ENCODE measurements around the gene NOX5.
A peak's percentile ranks its signal among the peaks of the same experiment; 100 is the strongest.

Gene NOX5

DNA sequence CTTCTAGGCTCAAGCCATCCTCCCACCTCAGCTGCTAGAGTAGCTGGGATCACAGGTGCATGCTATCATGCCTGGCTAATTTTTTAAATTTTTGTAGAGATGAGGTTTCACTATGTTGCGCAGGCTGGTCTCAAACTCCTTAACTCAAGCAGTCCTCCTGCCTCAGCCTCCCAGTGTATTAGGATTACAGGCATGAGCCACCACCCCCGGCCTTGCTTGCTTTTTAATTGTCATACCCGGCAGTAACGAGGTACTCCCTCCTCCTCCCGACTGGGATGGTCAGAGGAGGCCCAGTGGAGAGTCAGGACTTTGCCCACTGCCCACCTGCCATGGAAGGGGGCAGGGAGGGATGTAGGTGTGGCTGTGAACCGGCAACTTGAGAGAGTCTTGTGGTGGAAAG is 4.5 kb downstream of the NOX5 start:
- Histone ChIP-seq H3K27ac (ENCODE audit: low read depth, low read length) (no peak overlapping the region), H3K4me1 (ENCODE audit: control insufficient read depth, insufficient read depth, low read length) (no peaks in the 10 kb centered on the region), H3K9ac (ENCODE audit: low read depth, low read length) (no peak overlapping the region)

DNA sequence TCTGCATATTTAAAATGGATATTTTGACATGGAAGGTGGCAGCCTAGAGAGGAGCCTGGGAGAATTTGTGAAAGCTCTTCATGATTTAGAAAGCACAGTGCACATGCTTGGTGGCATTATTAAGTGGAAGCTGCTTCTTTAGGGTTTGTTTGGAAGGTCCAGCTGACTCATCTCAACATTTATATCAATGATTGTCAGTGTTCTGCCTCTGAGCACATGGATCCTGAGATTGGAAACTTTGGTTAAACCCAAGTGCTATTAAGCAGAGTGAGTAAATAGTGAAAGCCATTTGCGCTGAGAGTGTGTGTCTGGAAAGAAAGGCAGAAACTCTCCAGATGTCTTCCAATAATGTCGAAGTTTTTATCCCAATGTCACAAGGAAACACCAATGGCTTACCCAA is 7.4 kb downstream of the NOX5 start:
- no peak overlapping the region for H3K27ac ChIP-seq (ENCODE audit: low read depth, low read length)
- no peaks in the 10 kb centered on the region for H3K27me3 ChIP-seq (ENCODE audit: control insufficient read depth, insufficient read depth, low read length)
- no peaks in the 10 kb centered on the region for H3K9me3 ChIP-seq (ENCODE audit: control insufficient read depth, insufficient read depth, low read length)
- no peaks in the 10 kb centered on the region for H3K36me3 ChIP-seq (ENCODE audit: control insufficient read depth, insufficient read depth, low read length)
- H3K4me3 ChIP-seq (ENCODE audit: low read depth, low read length), result no peak overlapping the region
- peaks cover 6% of the 10 kb centered on the region; the same call in 1 of the 2 replicates for H3K4me1 ChIP-seq (ENCODE audit: control insufficient read depth, insufficient read depth, low read length)
- no peak overlapping the region for H3K9ac ChIP-seq (ENCODE audit: low read depth, low read length)

More for the DNA sequence above, 4.5 kb downstream of the NOX5 start:
- H3K4me3 ChIP-seq (ENCODE audit: low read depth, low read length), result no peak overlapping the region
- no peaks in the 10 kb centered on the region for H3K36me3 ChIP-seq (ENCODE audit: control insufficient read depth, insufficient read depth, low read length)
- H3K9me3 ChIP-seq (ENCODE audit: control insufficient read depth, insufficient read depth, low read length), result no peaks in the 10 kb centered on the region
- H3K27me3 ChIP-seq (ENCODE audit: control insufficient read depth, insufficient read depth, low read length), result no peaks in the 10 kb centered on the region; the same call in 1 of the 2 replicates

DNA sequence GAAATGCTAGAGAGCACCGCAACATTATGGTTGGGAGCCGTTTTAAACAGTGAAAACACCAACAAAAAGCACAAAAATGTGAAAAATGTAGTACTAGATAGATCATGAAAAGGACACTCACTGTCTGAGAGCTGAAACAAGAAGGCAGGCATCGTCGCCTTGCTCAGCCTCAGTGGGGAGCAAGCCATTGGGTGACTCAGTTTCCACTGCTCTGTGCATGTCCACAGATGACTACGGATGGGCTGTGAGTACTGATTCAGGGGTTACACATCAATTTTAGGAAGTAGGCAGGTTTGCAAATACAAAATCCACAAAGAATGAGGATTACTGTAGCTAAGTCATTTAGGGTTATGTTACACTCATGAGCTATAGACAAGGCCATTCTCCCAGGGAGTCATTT is 10.8 kb downstream of the NOX5 start:
- Histone ChIP-seq H3K27me3 (ENCODE audit: control insufficient read depth, insufficient read depth, low read length) (no peaks in the 10 kb centered on the region), H3K36me3 (ENCODE audit: control insufficient read depth, insufficient read depth, low read length) (no peaks in the 10 kb centered on the region)

DNA sequence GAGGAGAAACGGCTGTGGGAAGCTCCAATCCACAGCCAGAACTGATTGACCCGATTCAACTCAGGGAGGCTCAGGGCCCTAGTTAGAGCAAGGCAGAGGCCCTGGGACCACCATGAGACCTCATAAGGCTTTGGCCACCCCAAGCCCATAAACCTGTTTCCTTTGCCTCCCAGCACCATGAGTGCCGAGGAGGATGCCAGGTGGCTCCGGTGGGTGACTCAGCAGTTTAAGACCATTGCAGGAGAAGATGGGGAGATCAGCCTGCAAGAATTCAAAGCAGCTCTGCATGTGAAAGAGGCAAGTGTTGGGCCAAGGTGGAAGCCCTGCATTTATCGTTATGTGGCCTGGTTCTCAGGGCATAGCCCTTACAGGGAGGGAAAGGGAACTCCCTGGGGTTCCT is 11.9 kb downstream of the NOX5 start:
- Histone ChIP-seq H3K4me1 (ENCODE audit: control insufficient read depth, insufficient read depth, low read length) (peaks cover 6% of the 10 kb centered on the region; the same call in 1 of the 2 replicates), H3K9me3 (ENCODE audit: control insufficient read depth, insufficient read depth, low read length) (no peaks in the 10 kb centered on the region), H3K36me3 (ENCODE audit: control insufficient read depth, insufficient read depth, low read length) (no peaks in the 10 kb centered on the region), H3K27ac (ENCODE audit: low read depth, low read length) (no peak overlapping the region), H3K4me3 (ENCODE audit: low read depth, low read length) (no peak overlapping the region), H3K9ac (ENCODE audit: low read depth, low read length) (no peak overlapping the region), H3K27me3 (ENCODE audit: control insufficient read depth, insufficient read depth, low read length) (0 out of 2 replicates have a peak, but pooled peaks cover 4% of the 10 kb centered on the region)

More for the DNA sequence above, 10.8 kb downstream of the NOX5 start:
- Histone ChIP-seq H3K9me3 (ENCODE audit: control insufficient read depth, insufficient read depth, low read length) (no peaks in the 10 kb centered on the region), H3K27ac (ENCODE audit: low read depth, low read length) (no peak overlapping the region), H3K4me1 (ENCODE audit: control insufficient read depth, insufficient read depth, low read length) (peaks cover 6% of the 10 kb centered on the region; the same call in 1 of the 2 replicates), H3K9ac (ENCODE audit: low read depth, low read length) (no peak overlapping the region), H3K4me3 (ENCODE audit: low read depth, low read length) (no peak overlapping the region)

DNA sequence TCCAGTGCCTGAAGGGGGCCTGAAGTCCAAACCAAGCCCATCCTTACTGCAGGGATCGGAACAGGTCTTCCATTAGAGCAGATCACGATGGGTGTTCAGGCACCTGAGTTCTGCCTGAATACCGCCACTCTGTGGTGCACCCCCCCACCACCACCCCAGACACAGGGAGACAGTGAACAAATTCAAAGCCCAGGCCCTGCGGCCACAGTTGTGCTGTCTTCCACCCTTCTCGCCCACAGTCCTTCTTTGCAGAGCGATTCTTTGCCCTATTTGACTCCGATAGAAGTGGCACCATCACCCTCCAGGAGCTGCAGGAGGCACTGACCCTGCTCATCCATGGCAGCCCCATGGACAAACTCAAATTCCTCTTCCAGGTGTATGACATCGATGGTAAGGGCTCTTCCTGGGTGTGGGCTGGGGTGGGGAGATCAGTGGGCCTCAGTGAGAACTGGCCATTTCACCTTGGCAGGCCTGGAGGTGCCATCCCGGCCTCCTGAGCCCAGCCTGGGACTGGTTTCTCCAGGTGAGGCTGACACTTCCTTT is 13.6 kb downstream of the NOX5 start:
- Histone ChIP-seq H3K4me3 (ENCODE audit: low read depth, low read length) (no peak overlapping the region), H3K9me3 (ENCODE audit: control insufficient read depth, insufficient read depth, low read length) (no peaks in the 10 kb centered on the region), H3K27ac (ENCODE audit: low read depth, low read length) (no peak overlapping the region), H3K27me3 (ENCODE audit: control insufficient read depth, insufficient read depth, low read length) (peaks cover 12% of the 10 kb centered on the region), H3K36me3 (ENCODE audit: control insufficient read depth, insufficient read depth, low read length) (no peaks in the 10 kb centered on the region), H3K4me1 (ENCODE audit: control insufficient read depth, insufficient read depth, low read length) (peaks cover 6% of the 10 kb centered on the region; the same call in 1 of the 2 replicates), H3K9ac (ENCODE audit: low read depth, low read length) (no peak overlapping the region)

DNA sequence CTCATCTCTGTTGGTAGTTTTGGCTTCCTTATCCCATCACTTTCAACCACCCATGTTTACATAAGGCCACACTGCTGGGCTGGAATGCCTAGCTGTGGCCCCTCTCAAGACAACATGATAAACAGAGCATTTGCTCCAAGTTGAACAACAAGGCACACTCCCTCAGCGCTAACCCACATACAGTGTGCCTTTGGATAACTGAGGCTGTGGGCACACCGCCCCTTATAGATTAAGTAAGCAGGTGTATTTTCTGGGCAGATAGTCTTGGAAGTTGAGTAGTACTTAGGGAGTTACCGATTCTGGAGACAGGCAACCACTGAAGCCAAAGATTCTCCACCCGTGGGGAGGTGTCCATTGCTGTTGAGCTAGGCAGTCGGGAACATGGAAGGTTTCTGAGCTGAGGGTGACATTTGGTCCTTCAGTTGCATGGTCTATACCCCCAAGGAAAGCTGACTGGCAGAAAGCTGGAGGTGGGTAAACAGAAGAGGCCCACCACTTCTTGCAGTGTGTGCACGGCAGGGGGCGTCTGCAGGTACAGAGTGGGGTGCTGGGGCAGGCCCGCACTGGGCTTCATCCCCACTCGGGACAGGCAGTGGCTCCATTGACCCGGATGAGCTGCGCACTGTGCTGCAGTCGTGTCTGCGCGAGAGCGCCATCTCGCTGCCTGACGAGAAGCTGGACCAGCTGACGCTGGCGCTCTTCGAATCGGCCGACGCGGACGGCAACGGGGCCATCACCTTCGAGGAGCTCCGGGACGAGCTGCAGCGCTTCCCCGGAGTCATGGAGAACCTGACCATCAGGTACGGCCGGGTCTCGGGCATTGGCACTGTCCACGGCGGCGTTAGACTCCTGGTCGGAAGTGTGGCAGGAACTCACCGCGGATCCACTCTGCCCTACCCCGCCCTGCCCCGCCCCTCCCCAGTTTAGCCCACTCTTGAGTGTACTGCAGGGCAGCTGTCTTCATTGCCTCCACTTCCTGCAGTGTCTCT is 16.8 kb downstream of the NOX5 start:
- Histone ChIP-seq H3K36me3 (ENCODE audit: control insufficient read depth, insufficient read depth, low read length) (no peaks in the 10 kb centered on the region), H3K27me3 (ENCODE audit: control insufficient read depth, insufficient read depth, low read length) (peaks cover 12% of the 10 kb centered on the region), H3K9ac (ENCODE audit: low read depth, low read length) (no peak overlapping the region), H3K4me1 (ENCODE audit: control insufficient read depth, insufficient read depth, low read length) (peaks cover 6% of the 10 kb centered on the region; the same call in 1 of the 2 replicates), H3K27ac (ENCODE audit: low read depth, low read length) (no peak overlapping the region), H3K4me3 (ENCODE audit: low read depth, low read length) (peak overlapping the region; percentile 37; the same call in 1 of the 2 replicates), H3K9me3 (ENCODE audit: control insufficient read depth, insufficient read depth, low read length) (no peaks in the 10 kb centered on the region)

DNA sequence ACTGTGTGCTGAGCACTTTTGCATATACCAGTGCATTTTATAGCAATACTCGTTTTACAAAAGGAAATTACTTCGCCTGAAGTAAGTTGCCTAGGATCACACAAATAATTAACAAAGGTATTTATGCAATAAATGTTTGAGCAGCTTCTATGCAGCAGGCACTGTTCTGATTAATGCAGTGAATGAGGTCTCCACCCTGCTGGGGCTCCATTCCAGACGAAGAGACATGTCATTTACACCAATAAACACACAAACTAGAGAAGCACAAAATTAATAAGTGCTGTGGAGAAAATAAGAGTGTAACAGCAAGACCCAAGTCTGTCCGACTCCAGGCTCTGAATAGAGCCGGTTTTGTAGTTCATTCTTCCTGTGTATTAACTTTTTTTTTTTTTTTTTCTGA is 17.5 kb downstream of the NOX5 start:
- peak overlapping the region; percentile 37; the same call in 1 of the 2 replicates for H3K4me3 ChIP-seq (ENCODE audit: low read depth, low read length)
- H3K9me3 ChIP-seq (ENCODE audit: control insufficient read depth, insufficient read depth, low read length), result no peaks in the 10 kb centered on the region
- H3K9ac ChIP-seq (ENCODE audit: low read depth, low read length), result no peak overlapping the region
- H3K27ac ChIP-seq (ENCODE audit: low read depth, low read length), result no peak overlapping the region
- H3K36me3 ChIP-seq (ENCODE audit: control insufficient read depth, insufficient read depth, low read length), result no peaks in the 10 kb centered on the region
- peaks cover 12% of the 10 kb centered on the region for H3K27me3 ChIP-seq (ENCODE audit: control insufficient read depth, insufficient read depth, low read length)
- H3K4me1 ChIP-seq (ENCODE audit: control insufficient read depth, insufficient read depth, low read length), result no peaks in the 10 kb centered on the region

DNA sequence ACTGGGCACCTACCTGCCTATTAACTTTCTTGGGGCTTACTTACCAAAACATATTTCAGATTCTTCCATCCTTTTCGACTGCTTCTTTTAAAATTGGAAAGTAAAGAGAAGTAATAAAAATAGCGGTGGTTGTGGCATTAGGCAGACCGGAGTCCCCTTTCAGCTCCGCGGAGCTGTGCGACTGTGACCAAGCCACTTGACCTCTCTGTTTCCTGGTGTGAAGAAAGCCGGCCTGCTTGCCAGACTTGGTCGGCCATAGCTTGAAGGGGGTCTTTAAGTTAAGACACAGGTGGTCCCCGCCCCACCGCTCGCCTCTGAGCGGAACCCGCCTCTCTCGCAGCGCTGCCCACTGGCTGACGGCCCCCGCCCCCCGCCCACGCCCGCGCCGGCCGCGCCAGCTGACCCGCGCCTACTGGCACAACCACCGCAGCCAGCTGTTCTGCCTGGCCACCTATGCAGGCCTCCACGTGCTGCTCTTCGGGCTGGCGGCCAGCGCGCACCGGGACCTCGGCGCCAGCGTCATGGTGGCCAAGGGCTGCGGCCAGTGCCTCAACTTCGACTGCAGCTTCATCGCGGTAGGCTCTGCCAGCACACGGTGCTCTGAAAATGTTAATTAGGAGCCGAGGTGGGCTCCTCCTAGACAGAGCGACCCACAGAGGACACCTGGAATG is 18.3 kb downstream of the NOX5 start:
- H3K9me3 ChIP-seq (ENCODE audit: control insufficient read depth, insufficient read depth, low read length), result no peaks in the 10 kb centered on the region
- H3K9ac ChIP-seq (ENCODE audit: low read depth, low read length), result no peak overlapping the region
- H3K4me1 ChIP-seq (ENCODE audit: control insufficient read depth, insufficient read depth, low read length), result no peaks in the 10 kb centered on the region
- H3K4me3 ChIP-seq (ENCODE audit: low read depth, low read length), result no peak overlapping the region
- H3K27me3 ChIP-seq (ENCODE audit: control insufficient read depth, insufficient read depth, low read length), result peaks cover 12% of the 10 kb centered on the region
- no peak overlapping the region for H3K27ac ChIP-seq (ENCODE audit: low read depth, low read length)
- no peaks in the 10 kb centered on the region for H3K36me3 ChIP-seq (ENCODE audit: control insufficient read depth, insufficient read depth, low read length)

DNA sequence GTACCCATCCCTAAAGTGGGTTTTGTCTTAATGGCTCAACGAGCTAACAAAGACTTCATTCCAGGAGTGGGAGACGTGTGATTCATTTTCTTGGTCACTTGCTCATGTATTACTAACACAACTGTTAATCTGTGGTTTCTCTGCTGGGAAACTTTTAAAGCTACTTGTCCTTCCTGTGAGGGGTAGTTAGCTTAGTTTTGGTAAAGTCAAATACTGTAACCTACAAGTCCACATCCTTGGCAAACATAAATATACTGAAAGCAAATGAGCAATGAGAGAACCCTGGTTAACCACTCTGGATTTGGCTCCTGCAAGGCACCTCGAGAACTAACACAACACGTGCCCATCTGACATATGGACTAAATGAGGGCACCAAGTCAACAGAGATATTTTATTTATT is 19.9 kb downstream of the NOX5 start:
- H3K9me3 ChIP-seq (ENCODE audit: control insufficient read depth, insufficient read depth, low read length), result no peaks in the 10 kb centered on the region
- no peaks in the 10 kb centered on the region for H3K4me1 ChIP-seq (ENCODE audit: control insufficient read depth, insufficient read depth, low read length)
- no peak overlapping the region for H3K4me3 ChIP-seq (ENCODE audit: low read depth, low read length)
- H3K9ac ChIP-seq (ENCODE audit: low read depth, low read length), result no peak overlapping the region
- H3K27me3 ChIP-seq (ENCODE audit: control insufficient read depth, insufficient read depth, low read length), result peaks cover 12% of the 10 kb centered on the region
- H3K27ac ChIP-seq (ENCODE audit: low read depth, low read length), result no peak overlapping the region
- H3K36me3 ChIP-seq (ENCODE audit: control insufficient read depth, insufficient read depth, low read length), result no peaks in the 10 kb centered on the region

DNA sequence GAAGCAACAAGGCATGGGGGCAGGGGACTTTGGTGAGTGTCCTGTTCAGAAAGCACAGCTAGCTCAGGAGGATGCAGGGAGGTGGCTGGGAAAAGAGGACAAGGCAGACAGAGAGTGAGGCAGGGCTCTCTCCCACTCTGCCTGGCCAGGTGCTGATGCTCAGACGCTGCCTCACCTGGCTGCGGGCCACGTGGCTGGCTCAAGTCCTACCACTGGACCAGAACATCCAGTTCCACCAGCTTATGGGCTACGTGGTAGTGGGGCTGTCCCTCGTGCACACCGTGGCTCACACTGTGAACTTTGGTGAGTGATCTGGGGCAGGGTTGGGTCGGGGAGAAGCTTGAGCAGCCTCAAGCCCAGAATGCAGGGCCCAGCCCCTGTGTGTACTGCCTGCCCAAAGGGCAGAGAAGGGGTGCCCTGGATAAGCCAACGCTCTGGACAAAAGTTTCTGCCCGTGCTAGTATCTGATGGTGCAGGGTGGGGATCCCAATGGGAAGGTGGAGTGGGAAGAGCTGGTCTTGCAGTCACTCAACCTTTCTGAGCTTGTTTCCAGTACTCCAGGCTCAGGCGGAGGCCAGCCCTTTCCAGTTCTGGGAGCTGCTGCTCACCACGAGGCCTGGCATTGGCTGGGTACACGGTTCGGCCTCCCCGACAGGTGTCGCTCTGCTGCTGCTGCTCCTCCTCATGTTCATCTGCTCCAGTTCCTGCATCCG is 20.9 kb downstream of the NOX5 start:
- H3K9ac ChIP-seq (ENCODE audit: low read depth, low read length), result no peak overlapping the region
- no peak overlapping the region for H3K27ac ChIP-seq (ENCODE audit: low read depth, low read length)
- H3K36me3 ChIP-seq (ENCODE audit: control insufficient read depth, insufficient read depth, low read length), result no peaks in the 10 kb centered on the region
- peaks cover 12% of the 10 kb centered on the region for H3K27me3 ChIP-seq (ENCODE audit: control insufficient read depth, insufficient read depth, low read length)
- no peaks in the 10 kb centered on the region for H3K4me1 ChIP-seq (ENCODE audit: control insufficient read depth, insufficient read depth, low read length)
- no peaks in the 10 kb centered on the region for H3K9me3 ChIP-seq (ENCODE audit: control insufficient read depth, insufficient read depth, low read length)
- no peak overlapping the region for H3K4me3 ChIP-seq (ENCODE audit: low read depth, low read length)
